GM21619 (cell line): Measurements from ENCODE around the gene ARL16.

Source experiments
- ATAC-seq: cut with Tn5 transposase; IDR thresholded peaks from one replicate; pipeline ENCODE4 v1.9.1; 2021; ENCODE audit not compliant: unreplicated experiment

Gene ARL16, protein sequence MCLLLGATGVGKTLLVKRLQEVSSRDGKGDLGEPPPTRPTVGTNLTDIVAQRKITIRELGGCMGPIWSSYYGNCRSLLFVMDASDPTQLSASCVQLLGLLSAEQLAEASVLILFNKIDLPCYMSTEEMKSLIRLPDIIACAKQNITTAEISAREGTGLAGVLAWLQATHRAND

GRCh38 chr17:81683584-81684441, at the start of gene ARL16, which contains the start of gene HGS:
Gene ARL16, minus strand, starts transcription at chr17:81683797. Its CDS starts 44 bp downstream, at chr17:81683753.
Gene HGS, plus strand, starts transcription at chr17:81684011. Its CDS starts 56 bp downstream, at chr17:81684067.
- ATAC-seq, result peak; percentile 93

DNA sequence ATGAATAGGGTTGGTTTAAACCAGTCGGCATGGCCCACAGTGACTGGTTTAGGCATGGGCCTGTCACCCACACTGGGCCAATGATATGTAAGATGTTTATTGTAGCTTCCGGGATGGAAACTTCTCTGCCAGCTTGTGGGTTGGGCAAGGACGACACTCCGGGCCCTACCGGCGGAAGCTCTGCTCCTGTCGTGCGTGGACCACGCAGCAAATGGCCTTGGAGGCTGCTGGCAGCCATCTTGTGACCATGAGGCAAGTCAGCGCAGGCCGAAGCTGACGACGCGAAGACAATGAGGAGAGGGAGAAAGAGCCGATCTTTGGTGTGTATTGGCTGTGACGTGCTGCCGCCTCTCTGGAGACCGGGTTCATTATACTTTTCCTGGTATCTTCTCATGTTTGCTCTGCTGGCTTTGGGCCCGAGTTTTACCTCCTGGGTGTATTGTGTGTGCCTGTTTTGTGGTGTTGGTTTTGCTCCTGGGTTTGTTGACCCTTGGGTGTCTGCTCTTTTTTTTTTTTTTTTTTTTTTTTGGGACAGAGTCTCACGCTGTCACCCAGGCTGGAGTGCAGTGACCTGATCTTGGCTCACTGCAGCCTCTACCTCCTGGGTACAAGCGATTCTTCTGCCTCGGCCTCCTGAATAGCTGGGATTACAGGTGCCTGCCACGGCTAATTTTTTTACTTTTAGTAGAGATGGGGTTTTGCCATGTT, 43.9 kb upstream of the ARL16 start:
- ATAC-seq, result no peak

- ATAC-seq, result no peak
Observed at GRCh38 chr17:81726004-81726403, 42.4 kb upstream of the ARL16 start.

DNA sequence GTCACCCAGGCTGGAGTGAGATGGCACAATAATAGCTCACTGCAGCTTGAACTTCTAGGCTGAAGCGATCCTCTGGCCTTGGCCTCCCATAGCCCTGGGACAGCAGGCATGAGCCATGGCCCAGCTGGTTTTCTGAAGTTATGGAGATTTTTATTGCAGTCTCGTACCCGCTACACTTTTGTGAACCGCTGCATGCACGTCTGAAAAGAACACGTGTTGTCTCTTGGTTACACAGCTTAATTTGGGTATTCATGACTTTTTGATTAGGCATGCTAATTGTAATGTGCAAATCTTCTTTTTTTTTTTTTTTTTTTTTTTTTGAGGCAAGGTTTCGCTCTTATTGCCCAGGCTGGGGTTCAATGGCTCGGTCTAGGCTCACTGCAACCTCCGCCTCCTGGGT, 41.8 kb upstream of the ARL16 start:
- ATAC-seq, result no peak

GRCh38 chr17:81723651-81724209, 40.1 kb upstream of the ARL16 start:
- ATAC-seq, result no peak

GRCh38 chr17:81722184-81723120, 38.9 kb upstream of the ARL16 start:
- no peak for ATAC-seq

- ATAC-seq, result no peak
Observed at GRCh38 chr17:81720267-81721071, 36.9 kb upstream of the ARL16 start.

- ATAC-seq, result no peak
Observed at GRCh38 chr17:81719410-81720266, 36.0 kb upstream of the ARL16 start.

DNA sequence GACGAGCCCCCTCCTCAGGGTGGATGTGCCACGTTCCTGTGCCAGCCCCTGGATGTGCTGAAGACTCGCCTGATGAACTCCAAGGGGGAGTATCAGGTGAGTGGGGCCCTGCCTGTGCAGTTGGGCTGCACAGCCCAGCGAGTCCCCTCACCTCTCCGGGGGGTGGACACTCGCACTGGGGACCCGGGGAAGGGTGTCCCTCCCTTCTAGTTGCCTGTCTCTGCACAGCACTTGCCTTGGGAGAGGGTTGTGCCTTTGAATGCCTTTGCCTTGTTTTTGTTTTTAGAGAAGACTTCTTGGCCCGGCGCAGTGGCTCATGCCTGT, 34.1 kb upstream of the ARL16 start:
- ATAC-seq, result no peak

DNA sequence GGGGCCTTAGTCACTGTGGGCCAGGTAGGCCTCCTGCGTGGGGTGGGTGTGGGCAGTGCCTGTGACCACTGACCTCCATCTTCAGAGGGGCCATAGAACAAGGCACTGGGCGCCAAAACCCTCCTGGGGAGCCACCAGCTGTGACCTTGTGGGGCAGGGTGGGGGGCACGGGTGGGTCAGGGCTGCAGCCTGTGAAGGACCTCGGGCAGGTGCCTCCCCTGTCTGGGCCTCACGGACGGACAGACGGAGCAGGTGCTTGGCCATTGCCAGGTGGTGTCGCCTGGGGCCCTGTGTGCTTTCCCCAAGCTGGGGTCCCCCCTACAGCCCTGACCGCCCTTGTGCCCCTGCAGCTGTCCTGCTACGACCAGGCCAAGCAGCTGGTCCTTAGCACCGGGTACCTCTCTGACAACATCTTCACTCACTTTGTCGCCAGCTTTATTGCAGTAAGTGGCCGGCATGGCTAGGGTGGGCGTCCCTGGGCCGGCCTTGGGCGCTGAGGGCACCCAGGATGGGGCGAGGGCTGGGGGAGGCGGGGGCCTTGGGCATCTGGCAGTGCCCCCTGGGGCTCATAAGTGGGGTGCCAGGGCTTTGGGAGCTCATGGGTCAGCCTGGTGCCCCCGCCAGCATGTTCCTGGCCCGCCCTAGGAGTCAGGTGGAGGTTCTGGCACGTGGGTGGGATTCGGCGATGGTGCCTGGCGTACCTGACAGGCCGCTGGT, 33.6 kb upstream of the ARL16 start:
- no peak for ATAC-seq

DNA sequence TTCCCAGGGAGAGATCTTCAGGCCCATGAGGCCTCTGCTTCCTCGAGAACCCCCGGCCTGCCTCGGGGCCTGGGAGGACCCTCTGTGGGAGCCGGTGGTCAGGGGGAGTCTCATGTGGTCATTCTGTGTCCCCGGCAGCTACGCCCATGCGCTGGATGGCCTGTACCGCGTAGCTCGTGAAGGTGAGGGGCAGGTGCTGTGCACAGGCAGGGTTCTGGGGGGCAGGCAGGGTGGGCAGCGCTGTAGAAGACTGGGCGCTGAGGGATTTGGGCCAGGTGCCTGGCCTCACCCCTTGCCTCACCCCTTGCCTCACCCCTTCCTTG, 33.0 kb upstream of the ARL16 start:
- no peak for ATAC-seq

GRCh38 chr17:81715872-81716673, 32.5 kb upstream of the ARL16 start:
- ATAC-seq, result no peak

DNA sequence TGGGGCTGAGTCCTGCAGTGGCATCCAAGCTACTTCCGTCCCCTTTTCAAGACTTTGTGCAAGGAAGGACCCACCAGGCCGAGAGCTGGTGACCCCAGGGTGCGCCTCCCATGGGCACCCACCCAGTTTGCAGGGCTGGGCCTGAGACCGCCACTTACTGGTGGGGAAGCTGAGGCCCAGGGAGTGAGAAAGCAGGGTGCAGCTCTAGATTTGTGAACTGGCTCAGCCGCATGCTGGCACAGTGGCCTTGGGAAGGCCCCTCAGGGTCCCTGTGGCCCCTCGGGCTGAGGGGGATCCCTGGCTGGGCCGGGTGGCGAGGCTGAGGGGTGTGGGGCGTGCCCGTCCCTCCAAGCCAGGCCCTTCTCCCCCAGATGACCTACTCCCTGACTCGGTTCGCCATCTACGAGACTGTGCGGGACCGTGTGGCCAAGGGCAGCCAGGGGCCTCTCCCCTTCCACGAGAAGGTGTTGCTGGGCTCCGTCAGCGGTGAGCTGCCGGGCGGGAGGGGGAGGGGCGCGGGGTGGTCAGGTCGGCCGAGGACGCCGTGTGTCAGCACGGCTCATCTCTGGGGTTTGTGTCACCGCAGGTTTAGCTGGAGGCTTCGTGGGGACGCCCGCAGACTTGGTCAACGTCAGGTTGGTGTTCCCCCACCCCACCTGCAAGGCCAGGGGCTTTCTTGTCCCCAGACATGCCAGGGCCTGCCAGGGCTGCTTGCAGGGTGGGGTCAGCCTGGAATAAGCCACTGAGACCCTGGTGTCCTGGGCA, 31.7 kb upstream of the ARL16 start:
- ATAC-seq, result no peak

- no peak for ATAC-seq
Observed at GRCh38 chr17:81714412-81715106, 31.0 kb upstream of the ARL16 start.

DNA sequence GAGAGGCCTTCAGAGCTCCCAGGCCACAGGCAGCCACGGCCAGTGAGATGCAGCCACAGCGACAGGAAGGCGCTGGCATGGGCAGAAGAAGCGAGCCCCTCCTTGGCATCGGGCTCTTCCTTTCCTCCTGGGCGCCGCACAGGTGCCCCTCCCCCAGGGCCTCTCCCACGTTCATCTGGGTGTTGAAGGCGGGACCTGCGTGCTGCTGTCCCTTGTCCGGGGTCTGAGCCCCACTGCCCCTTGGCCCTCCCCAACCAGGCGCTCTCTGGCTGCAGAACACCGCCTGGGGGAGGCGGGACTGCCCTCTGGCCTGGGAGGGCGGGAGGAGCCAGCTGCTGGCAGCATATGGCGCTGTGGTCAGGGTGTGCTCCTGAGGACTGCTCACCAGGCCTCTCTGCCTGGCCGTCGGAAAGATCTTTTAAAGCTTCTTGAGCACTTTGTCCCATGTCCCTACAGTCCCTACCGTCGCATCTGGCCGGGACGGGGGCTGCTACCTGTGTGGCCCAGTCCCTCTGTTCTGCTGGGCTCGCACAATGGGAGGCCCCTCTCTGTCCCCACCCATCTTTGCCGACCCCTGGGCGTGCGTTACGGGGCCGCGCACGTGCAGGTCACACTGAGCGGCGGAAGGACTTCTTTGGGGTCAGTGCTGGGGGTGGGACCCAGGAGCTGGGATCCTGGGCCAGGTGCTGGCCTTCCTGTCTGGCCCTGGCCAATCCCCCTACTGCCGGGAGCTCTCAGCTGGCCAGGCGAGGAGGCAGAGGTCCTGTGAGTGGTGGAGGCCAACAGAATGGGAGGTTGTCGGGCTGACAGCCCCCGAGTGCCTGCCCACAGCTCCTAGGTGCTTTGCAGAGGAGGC, 30.2 kb upstream of the ARL16 start:
- no peak for ATAC-seq
